HG02623 (cell line): Measurements from ENCODE around the gene CORO2A.
"Not testable (repeated sequence)": the region's sequence is repeated elsewhere in the genome, so short reads cannot be mapped to it uniquely, and the experiment has no call there.

Experiments used
- ATAC-seq: cut with Tn5 transposase; IDR thresholded peaks from one replicate; pipeline ENCODE4 v1.9.1; 2021; ENCODE audit warnings: moderate library complexity; ENCODE audit not compliant: unreplicated experiment

Gene CORO2A

DNA sequence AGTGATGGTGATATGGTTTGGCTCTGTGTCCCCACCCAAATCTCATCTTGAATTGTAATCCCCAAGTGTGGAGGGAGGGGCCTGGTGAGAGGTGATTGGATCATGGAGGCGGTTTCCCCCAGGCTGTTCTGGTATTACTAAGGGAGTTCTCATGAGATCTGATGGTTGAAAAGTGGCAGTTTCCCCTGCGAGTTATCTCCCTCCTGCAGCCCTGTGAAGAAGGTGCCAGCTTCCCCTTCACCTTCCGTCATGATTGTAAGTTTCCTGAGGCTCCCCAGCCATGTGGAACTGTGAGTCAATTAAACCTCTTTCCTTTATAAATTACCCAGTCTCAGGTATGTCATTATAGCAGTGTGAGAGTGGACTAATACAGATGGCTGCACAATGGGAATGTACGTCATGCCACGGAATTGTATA, 17.9 kb downstream of the CORO2A start:
- not testable (repeated sequence) for ATAC-seq

DNA sequence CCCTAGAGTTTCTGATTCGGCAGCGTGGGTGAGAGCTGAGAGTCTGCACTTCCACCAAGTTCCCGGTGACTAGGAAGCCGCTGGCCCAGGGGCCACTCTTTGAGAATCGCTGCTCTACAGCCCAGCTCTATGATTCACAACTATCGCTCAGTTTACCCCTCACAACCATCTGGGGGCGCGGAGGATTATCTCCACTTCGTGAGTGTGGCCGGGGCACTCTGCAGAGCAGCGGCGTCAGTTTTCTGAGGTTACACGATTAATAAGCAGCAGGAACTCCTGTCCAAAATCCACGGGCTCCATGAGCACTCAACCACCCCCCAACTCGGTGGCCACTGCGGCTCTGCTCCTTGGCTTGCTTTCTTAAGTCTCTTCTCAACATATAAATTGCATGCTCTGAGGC, 19.3 kb downstream of the CORO2A start:
- ATAC-seq, result no peak

DNA sequence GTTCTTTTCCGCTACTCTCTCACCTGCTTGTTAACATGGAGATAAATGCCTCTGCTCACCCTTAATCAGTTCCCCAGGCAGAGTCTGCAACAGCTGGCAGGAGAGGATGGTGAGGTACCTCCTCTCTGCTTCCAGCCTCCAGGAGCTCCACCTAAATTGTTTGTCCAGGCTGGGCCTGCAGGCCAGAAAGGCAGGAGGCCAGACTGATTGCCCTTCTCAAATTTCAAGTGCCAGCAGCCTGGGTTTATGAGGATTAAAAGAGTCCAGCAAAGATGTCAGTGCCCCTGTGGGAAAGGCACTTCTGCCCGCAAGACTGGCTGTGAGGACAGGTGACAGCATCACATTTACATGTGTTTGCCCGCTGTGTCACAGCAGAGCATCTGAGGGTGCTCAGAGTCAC, 19.8 kb downstream of the CORO2A start:
- no peak for ATAC-seq

DNA sequence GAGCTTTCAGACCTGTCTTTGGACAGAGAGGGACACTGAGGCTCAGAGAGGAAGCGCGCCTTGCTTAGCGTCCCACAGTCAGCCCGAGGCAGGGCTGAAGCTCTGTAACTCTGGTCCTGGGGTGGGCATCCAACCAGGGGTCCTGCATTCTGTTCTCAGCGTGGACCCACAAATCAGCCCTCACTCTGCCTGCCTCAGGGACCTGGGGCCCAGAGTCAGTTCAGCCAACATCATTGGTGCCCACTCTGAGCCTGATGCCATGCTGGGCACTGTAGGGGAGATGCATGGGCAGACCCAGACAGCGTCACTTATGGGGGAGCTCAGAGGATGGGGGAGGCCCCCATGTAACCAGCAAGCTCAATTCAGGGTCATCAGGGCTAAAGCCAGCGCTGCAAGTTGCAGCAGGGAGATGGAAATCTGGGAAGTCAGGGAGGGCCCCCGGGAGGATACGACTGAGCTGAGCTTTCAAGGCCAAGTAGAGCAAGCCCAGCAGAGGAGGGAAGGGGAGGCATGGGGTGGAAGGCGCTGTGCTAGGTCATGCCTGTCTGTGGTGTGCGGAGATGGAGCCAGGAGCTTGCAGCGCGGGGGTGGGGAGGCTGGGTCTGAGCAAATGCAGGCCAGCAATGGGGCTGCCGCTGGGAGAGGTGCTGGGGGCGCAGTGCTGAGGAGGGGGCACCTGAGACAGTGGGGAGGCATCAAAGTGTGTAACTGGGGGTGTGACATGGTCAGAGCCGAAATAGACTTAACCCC, 21.1 kb downstream of the CORO2A start:
- no peak for ATAC-seq

DNA sequence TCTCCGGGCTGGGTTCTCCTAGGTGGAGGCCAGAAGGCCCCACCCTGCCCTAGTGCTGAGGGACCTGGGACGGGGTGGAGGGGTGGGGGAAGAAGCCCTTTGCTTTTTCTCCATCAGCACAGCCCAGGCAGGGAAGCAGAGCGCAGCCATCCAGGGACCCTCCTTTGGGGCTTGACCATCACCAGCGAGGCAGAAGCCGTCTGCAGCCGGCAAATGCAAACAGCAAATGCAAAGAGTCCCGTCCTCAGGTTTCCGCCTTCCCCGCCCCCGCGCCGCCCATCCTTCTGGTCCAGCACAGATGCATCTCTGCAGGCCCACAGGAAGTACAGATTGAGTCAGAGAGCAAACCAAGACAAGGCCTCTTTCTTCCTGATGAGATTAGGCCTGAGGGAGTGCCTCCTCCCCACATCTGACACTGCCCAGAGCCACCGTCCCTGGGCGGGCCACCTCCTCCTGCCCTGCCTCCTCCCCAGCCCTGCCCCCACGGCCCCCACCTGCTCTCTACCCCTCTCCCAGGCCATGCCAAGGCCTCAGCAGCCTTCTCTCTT, 23.4 kb downstream of the CORO2A start:
- ATAC-seq, result peak; percentile 91

DNA sequence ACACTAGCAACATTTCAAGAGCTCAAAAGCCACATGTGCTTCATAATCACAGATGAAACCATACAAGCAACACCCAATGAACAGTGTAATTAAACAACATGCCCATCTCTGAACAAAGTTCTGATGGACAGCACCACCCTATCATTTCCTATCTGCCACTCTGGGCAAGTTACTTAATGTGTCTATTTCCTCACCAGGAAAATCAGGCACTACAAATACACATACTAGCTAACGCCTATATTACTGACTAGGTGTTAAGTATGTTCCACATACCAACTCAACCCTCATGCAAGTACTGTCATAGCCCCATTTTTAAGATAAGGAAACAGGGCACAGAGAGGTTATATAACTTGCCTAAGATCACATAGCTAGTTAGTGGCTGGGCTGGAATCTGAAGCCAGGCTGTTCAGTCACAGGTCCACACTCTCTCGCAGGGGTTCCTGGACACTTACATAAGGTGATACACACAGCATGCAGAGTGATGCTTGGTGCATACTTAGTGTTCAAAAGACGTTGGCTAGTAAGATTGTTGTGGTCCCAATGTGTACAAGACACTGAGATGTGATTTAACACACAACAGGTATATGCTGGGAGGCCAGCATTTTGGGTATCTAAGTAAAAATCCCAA, 24.2 kb downstream of the CORO2A start:
- no peak for ATAC-seq

DNA sequence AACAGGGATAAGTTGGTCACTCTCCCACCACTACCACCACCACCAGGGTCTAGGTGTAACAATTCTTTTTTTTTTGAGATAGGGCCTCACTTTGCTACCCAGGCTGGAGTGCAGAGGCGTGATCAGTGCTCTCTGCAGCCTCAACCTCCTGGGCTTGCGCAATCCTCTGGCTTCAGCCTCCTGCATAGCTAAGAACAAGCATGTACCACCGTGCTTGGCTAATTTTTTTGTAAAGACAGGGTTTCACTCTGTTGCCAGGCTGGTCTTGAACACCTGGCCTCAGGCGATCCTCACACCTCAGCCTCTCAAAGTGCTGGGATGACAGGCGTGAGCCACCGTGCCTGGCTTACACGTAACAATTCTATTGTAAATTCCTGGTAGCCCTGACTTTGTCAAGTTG, 27.5 kb downstream of the CORO2A start:
- no peak for ATAC-seq

DNA sequence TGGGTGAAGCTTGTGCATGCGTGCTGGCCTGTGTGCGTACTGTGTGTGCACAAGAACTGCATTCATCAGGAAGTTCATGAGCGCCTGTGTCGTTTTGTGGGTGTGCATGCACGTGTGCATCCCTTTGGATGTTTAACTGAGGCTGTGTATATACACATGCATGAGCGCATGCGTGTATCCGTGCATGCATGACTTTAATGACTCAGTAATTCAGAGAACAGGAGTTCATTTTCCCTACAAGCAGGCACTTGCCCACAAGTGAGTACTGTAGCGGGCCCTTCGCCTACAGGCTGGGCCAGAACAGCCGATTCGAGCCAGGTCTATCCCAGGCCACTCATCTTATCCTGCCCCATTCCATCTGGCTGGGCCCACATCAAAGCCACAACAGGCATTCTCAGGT, 29.8 kb downstream of the CORO2A start:
- no peak for ATAC-seq

DNA sequence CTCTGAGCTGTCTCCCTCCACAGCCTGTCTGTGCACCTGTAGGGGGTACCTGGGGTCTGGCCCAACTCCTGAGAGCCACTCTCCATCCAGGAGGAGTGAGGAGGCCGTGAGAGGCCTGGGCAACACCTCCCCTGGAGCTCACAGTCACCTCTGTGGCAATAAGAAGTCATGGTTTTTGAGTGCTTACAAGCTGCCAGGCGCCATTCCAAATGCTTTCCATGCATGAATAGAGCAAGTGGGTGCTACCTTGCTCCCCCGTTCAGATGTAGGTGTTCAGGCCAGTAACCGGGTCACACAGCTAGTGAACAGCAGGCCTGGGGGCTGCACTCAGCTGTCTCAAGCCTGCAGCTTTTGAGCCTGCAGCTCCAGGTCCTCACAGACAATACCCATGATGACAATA, 30.6 kb downstream of the CORO2A start:
- no peak for ATAC-seq

DNA sequence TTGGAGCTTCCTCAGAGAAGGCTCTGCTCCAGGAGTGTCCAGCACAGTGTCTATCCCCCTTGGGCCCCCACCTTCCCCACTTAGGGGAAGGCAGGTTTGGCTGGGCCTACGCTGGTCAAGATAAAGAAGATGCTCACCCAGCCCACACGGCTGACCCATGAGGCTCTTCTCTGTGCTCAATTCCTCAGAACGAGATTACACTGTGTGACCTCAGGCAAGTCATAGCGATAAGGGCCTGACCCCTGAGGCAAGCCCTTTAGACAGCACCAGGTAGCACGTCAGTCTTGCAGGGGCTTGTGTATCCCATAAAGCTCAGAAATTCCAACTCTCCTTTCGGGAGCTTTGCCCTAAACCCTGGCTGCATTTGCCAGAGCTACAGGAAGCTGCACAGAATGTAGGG, 32.6 kb downstream of the CORO2A start:
- no peak for ATAC-seq

DNA sequence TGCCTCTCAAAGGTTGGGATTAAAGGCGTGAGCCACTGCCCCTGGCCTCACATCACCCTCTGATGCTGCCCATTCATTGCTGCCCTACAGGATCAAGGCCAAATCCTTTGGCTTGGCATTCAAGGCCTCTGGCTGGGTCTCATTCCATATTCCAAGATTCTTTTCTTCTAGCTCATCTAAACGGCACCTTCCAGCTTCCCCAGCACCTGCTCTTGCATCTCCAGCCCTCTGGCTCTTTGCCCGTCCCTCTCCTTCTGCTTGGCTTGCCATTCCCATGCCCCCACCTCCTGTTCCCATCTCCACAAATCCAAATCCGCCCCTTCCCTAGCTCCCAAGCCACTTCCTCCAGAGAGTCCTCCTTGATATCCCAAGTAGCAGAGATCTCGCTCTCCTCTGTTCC, 33.1 kb downstream of the CORO2A start:
- ATAC-seq, result no peak

DNA sequence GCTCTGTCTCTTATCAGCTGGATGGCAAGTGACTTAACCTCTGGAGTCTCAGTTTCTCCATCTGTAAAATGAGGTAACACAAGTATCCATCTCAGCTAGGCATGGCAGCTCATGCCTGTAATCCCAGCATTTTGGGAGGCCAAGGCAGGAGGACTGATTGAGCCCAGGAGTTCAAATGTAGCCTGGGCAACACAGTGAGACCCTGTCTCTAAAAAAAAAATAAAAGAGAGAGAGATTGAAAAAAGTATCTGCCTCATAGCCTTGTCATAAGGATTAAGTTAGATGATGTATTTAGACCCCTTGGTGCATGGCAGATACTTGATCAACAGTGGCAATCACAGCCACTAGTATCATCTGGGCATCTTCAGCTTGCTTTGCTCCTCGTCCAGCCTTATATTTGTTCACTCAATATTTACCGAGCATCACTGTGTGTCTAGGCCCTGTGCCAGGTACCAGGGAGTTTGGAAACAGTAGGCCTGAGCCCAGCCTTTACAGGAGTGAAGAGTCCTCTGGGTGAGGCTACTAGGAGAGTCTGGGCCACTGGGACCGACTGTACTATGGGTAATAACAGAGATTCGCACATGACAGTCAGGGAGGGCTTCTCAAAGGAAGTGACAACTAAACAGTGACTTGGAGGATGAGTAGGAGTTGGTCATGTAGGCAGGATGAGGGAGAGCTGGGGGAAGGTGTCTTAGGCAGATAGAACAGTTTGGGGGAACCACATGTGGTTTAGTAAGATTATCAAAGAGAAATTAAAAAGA, 34.2 kb downstream of the CORO2A start:
- no peak for ATAC-seq

DNA sequence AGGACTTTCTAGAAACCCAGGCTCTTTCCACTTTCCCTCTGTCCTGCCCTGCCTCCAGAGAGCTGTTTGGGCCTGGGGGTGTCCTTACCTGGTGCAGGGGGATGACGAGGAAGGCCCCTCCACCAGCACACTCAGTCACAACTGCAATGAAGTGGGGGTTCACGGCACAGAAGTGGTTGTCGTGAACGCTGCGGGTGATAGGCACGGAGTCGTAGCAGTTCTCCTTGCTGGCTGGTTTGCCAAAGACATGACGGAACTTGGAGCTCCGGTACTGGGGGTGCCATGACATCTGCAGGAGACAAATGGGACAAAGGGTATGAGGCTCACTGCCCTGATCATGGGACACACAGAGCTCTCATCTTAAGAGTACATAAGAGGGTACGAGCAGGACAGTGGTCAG, 35.1 kb downstream of the CORO2A start:
- no peak for ATAC-seq

DNA sequence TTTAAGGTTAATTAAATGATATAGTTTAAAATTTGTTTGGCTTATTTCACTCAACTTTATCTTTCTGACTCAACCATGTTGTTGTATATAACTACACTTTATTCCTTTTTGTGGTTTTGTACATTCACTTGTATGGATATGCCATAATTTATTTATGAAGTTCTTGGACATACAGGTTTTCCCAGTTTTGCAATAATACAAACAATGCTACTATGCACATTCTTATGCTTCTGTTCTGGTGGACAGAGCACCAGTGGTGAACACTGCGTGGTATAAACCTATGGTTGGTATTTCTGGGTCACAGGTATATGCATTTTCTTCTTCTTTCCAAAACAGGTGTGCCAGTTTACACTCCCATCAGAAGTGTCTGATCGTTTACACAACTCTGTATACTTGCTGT, 37.8 kb downstream of the CORO2A start:
- no peak for ATAC-seq

DNA sequence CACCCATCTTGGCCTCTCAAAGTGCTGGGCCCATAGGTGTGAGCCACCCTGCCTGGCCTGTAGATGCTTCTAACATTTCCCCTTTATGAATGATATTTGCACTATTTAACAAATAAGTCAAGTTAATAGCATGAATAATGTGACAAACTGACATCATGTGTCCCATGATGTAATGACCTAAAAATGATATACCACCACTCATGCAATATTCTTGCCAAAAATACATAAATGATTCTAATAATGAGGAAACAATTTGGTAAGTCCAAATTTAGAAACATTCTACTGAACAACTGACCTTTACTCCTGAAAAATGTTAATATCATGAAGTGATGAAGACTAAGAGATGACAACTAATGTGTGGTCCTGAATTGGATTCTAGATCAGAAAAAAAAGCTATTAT, 39.9 kb downstream of the CORO2A start:
- ATAC-seq, result no peak

DNA sequence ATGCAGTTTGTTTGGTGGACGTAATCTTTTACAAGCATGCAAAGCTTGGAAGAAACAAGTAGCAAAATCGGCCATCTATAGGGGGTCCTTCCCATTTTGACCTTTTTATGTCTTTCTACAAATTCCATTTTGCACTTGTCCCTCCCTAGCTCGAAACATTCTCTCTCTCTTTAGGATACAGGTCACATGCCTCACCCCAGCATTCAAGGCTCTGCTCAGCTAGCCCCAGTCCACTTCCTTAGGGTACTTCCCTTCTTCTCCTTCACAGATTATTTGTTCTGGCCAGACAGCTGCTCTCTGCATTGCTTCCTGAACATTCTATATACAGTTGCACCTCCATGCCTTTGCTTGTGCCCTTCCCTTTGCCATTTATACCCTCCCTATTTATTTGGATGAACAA, 41.7 kb downstream of the CORO2A start:
- ATAC-seq, result no peak

DNA sequence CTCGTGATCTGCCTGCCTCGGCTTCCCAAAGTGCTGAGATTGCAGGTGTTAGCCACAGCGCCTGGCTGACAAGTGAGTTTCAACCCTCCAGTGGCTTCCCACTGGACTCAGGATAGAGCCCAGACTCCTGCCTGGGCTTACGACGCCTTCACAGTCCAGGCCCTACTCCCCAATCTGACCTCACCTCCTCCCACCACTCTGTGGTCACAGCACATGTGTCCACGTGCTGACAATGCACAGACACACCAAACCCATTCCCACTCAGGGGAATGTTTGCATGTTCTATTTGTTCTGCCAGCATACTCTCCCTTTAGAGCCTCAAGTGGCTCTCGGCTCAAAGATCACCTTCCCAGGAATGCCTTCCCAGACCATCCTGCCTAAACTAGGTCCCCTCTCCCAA, 42.3 kb downstream of the CORO2A start:
- no peak for ATAC-seq

DNA sequence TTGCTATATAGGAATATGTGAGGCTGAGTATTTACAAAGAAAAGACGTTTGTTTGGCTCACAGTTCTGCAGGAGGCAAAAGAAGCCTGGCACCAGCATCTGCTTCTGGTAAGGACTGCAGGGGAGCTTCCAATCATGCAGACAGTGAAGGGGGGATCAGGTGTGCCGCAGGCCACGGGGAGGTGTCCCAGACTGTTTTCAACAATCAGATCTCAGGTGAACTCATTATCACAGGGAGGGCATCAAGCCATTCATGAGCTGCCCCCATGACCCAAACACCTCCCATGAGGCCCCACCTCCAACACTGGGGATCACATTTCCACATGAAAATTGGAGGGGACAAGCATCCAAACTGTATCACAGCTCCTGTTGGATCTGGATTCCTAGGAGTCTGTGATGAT, 43.0 kb downstream of the CORO2A start:
- no peak for ATAC-seq

DNA sequence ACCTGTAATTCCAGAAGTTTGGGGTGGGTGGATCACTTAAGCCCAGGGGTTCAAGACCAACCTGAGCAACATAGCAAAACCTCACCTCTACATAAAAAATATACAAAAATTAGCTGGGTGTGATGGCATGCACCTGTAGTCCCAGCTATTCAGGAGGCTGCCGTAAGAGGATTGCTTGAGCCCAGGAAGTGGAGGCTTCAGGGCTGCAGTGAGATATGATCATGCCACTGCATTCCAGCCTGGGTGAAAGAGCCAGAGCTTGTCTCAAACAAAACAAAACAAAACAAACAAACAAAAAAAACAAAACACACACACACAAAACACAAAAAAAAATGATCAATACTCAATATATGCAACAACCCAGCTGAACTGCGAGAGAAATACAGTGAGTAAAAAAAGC, 44.0 kb downstream of the CORO2A start:
- no peak for ATAC-seq

DNA sequence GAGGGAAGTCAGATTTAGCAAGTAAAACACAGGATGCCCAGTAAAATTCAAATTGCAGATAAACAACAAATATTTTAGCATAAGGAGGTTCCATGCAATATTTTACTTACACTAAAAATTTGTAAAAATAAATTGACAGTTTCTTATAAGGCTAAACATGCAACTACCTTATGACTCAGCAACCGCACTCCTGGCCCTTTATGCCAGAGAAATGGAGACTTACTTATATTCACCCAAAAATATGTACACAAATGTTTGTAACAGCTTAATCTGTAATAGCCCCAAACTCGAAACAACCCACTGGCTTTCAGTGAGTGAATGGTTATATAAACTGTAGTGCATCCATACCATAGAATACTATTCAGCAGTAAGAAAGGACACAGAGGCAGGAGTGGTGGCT, 44.9 kb downstream of the CORO2A start:
- no peak for ATAC-seq

DNA sequence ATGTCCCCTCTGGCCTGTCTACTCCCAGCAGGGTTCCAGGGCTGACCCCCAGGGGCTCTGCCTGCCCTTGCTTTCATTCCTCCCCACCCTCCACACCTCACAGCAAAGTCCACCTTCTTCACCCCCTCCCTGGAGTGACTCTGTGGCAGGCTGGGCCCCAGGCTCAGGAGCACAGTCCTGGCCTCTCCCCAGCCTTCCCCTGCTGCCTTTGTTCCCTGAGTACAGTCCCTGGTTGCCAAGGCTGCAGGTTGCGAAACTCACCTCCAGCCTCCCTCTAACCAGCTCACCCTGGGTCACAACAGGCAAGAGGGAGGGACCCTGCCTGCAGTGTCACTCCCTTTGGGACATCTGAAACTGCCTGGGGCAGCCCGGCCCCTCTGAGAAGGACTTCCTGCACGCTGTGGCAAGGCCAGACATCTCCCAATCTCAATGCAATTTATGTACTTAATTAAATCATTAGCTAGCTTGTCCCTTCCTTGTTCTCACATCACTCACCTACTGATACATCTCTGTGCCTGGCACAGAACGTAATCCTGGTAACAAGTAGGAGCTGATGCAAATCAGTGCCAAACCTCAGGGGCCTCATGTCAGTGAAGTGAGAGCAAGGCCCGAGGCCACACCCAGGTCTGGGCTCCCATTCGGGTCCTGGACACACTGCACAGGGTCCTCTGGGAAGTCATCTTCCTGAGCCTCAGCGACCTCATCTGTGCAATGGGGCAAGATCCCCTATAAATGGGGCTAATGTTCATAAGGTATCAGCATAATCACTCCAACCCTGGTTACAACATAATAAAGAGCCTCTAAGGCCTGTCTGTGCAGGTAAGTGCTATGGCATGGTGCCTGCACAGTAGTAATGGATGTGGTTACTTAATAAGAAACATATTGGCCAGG, 46.1 kb downstream of the CORO2A start:
- ATAC-seq, result no peak
